Right lung (tissue), 5 donors: ENCODE measurements around the gene CHAF1B. TPM values are rescaled to one million over a fixed set of nuclear protein-coding genes. Genes with fewer than 3 reads are reported as not detected.
"Not testable (repeated sequence)": the region's sequence is repeated elsewhere in the genome, so short reads cannot be mapped to it uniquely, and the experiment has no call there.

ENCODE experiments used
- DNase-seq, 2 donors: peaks; one replicate each; pipeline ENCODE4 v3.0.0-alpha.2; 2013
- polyA plus RNA-seq, 5 donors: library from polyadenylated mRNA; unstranded; fragments of 120-200 nt; gene quantifications; one replicate each; pipeline versions ENCODE4 v1.2.1 to v1.2.3, GENCODE V29; 2013; ENCODE audit warnings: inconsistent platforms in 1 of 5, low replicate concordance in 1 of 5; ENCODE audit not compliant: insufficient read length in 5 of 5, insufficient read depth in 1 of 5

The CHAF1B gene
- polyA plus RNA-seq, 5 donors, result 7.7 to 13.3 (median 10.4) TPM

DNA sequence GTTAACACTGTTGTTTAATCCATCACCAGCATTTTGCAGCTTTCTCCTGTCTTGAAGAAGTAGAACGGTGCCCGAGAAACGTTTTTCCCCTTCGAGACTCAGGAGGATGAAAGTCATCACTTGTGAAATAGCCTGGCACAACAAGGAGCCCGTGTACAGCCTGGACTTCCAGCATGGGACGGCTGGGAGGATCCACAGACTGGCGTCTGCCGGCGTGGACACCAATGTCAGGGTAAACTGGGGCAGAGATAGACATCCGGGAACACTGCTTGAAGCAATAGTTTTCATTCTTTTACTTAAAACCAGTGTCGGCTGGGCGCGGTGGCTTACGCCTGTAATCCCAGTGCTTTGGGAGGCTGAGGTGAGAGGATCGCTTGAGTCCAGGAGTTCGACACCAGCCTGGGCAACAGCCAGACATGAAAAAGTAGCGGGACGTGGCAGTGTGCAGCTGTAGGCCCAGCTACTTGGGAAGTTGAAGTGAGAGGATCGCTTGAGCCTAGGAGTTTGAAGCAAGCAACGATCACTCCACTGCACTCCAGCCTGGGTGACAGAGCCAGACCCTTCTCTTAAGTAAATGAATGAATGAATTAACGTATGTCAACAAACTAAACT, 945 bp downstream of the CHAF1B start:
- no peak for DNase-seq

- DNase-seq, result no peak
These were observed 2.9 kb downstream of the CHAF1B start for GRCh38 chr21:36388096-36388495.

GRCh38 chr21:36388835-36389234, 3.6 kb downstream of the CHAF1B start:
- DNase-seq, result peak in 1 of 2 donors; percentile 9

- not testable (repeated sequence) for DNase-seq
These were observed 6.5 kb downstream of the CHAF1B start for GRCh38 chr21:36391649-36392048.

- DNase-seq, result no peak
These were observed 10.3 kb downstream of the CHAF1B start for GRCh38 chr21:36395353-36396111.

DNA sequence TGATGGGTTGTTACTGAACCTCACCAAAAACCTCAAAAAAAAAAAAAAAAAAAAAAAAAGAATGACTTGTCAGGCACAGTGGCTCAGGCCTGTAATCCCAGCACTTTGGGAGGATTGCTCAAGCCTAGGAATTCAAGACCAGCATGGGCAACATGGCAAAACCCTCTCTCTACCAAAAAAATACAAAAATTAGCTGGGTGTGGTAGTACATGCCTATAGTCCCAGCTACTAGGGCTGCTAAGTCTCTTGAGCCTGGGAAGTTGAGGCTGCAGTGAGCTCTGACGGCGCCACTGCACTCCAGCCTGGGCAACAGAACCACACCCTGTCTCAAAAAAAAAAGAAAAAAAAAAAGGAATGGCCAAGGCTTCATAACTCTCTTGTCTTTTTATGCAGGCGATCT, 11.1 kb downstream of the CHAF1B start:
- no peak for DNase-seq

DNA sequence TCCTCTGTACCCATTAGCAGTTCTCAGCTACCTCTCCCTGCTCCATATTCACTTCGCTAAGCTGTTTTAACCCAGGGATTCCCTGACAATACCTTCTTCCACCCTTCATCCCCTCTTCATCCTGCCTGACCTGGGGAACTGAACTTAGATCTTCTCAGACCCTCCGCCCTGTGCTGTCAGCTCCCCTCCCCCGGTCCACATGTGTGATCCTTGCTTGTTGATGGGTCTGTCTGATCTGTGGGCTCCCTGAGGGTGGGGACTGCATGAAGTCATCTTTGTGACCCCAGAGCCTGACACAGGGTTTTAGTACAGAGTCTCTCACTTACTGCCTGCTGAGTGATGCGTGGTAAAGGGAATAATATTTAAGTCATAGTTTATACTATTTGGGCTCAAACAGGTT, 11.8 kb downstream of the CHAF1B start:
- no peak for DNase-seq

GRCh38 chr21:36397606-36398005, 12.4 kb downstream of the CHAF1B start:
- no peak for DNase-seq

DNA sequence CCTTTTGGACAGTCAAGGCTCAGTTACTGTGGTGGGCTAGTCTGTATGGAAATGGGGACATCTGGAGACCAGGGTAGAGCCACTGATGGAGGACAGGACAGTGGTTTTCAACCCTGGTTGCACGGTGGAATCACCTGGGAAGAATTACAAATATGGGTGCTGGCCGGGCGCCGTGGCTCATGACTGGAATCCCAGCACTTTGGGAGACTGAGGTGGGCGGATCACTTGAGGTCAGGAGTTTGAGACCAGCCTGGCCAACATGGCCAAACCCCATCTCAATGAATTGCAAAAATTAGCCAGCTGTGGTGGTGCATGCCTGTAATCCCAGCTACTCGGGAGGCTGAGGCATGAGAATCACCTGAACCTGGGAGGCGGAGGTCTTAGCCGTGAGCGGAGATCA, 14.5 kb downstream of the CHAF1B start:
- not testable (repeated sequence) for DNase-seq

GRCh38 chr21:36400719-36401118, 15.5 kb downstream of the CHAF1B start:
- DNase-seq, result no peak

DNA sequence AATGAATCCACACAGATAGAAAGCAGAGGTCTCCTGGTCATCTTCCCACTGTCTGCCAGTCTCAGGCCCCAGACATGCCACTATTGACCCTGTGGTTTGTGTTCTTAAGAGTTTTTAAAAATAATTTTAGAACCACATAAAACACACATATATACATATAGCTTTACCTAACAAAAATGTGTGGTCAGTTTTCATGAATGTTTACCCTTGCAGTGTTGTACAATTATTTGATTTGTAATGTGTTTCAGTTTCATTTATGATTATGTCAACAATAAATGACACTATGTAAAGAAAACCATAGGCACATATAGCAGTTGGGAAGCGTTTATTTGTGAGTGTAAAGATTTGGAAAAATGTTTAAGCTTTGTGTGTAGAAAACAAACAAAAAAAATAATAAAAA, 17.1 kb downstream of the CHAF1B start:
- DNase-seq, result no peak

DNA sequence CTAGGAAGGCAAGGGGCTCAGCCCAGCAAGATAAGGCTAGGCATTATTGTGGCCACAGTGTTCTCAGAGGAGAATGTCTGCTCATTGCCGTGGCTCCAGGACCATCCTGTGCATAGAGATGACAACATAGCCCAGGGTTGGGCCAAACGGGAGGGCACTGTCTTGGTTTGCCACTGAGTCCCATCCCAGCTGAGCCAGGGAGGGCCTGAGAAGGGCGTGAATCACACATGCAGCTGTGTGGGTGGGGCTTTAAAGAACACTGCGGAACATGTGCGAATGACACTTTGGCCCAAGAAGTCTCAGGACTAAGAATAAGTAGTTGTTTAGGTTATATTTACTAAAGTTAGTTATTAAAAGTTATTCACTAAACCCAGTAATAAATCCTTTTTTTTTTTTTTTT, 18.5 kb downstream of the CHAF1B start:
- no peak for DNase-seq

GRCh38 chr21:36408568-36408967, 23.4 kb downstream of the CHAF1B start:
- DNase-seq, result no peak

- DNase-seq, result no peak
These were observed 26.1 kb downstream of the CHAF1B start for GRCh38 chr21:36411301-36411700.

GRCh38 chr21:36412916-36413315, 27.7 kb downstream of the CHAF1B start:
- no peak for DNase-seq

DNA sequence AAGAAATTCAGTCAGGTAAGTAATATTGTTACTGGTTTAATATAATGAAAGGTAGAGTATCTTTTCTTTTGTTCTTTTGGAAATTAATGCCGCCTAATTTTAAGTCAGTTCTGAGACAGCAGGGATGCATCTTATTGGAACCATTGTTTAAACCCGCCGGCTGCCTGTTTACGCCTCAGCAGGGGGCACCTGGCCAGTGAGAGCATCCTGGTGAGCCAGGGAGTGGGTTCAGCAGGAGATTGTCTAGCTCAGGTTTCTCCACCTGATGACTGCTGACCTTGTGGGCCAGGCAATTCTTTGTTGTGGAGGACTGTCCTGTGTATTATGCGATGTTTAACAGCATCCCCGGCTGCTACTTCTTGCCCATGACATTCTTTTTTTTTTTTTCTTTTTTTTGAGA, 30.2 kb downstream of the CHAF1B start:
- no peak for DNase-seq

GRCh38 chr21:36419241-36419640, 34.0 kb downstream of the CHAF1B start:
- no peak for DNase-seq

- peak; percentile 75 to 77 for DNase-seq
These were observed 34.8 kb downstream of the CHAF1B start for GRCh38 chr21:36419996-36420395.

DNA sequence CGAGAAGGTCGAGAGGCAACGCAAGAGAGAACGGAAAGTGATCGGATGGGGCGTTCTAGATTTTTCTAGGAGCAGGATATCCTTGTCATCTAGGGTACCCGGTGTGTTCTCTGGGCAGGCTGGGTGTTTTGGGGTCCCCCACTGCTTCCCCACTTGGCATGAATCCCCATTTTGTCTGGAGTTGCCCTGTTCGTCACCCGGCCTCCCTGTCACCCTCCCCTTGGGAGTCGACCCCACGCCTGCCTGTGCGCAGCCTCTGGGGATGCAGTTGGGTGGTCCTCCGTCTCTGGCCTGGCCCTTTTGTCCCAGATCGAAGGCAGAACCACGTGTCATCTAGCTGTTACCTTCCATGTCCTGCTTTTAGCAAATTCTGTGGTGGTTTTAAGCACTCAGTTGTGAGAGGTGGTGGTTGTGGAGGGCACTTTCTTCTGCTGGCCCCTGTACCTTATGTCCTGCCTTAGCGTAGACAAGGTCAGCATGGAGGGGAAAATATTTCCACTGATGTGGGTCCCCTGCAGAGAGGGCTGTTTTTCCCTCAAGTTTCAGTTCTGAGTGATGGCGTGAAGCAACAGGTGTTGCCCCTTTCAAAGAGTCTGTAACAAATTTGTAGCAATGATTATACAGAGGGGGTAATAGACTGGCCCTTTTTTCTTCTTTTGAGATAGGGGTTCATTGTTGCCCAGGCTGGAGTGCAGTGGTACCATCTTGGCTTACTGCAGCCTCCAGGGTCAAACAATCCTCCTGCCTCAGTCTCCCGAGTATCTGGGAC, 35.6 kb downstream of the CHAF1B start:
- DNase-seq, result no peak

DNA sequence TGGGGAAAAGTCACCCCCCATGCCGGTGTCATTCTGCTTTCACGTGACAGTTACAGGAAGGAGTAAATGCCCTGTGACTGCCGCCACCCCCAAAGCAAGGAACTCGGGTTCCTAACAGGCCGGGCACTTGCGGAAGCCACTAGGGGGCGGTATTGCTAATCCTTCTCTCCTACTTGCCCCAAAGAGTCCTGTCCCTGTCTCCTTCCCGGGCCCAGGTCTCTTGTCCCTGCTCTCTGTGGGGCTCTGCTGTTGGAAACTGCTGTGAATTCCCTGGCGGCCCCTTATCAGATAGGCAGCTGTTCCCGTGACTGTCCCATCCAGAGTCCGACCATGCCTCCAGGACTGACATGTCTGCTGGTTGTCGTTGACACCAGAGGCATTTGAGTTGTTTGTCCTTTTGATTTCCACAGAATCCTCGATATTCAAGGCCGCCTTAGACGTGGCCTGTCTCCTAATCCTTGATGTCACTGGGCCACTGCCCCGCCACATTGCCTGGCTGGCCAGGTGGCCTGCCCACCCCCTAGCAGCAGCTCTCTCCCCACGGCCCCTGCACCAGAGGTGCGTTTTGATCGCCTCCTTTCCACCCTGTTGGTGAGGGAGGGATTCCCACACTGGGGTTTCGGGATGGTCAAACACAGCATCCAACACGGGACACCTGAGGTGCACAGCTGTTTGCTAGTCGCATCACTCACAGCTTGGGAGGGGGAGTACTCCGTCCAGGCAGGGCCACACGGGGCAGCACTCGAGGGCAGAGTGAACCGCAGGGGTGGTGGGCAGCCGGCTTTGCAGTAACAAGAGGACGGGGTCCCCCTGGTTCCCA, 37.3 kb downstream of the CHAF1B start:
- peak in 1 of 2 donors; percentile 36 for DNase-seq

DNA sequence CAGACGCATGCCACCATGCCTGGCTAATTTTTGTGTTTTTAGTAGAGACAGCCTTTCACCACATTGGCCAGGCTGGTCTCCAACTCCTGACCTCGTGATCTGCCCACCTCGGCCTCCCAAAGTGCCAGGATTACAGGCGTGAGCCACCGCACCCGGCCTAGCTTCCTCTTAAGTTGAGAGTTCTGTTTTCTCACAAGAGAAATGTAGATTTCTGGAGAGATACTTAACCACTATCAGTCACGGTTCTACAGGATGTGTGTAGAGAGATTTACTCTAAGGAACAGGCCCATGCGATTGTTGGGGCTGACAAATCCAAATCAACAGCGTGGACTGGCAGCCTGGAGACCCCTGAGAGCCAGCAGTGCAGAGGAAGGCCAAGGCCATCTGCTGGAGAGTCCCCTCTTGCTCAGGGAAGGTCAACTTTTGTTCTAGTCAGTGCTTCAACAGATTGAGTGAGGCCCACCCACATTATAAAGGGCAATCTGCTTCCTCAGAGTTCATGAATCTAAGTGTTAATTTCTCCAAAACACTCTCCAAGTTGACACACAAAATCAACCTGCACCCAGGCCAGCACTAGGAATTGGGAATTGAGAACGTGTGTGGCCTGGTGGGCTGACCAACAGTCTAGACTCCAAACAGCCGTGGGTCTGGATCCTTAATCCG, 38.7 kb downstream of the CHAF1B start:
- no peak for DNase-seq
